Measurements from ENCODE around the gene PBRM1.

DNA sequence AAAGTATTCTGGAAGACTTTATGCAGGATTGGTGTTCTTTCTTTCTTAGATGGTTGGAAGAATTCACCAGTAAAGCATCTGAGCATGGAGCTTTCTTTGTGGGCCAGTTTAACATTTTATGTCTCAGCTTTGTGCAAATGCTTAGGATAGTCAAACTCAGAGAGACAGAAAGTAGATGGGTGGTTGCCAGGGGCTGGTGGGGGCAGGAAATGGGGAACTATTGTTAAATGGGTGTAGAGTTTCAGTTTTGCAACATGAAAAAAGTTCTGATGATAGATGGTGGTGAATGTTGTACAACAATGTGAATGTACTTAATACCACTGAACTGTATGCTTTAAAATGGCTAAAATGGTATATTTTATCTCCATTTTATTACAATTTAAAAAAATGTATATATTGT, 45.0 kb upstream of the PBRM1 start:
- TF ChIP-seq CTCF (IDR thresholded peaks at IDR 0.05) (no peak), EP300 (IDR thresholded peaks at IDR 0.05) (no peak), POLR2A (IDR thresholded peaks at IDR 0.05) (no peak)
